ENCODE measurements around the gene CHI3L1.
"Not testable (repeated sequence)": the region's sequence is repeated elsewhere in the genome, so short reads cannot be mapped to it uniquely, and the experiment has no call there.

- TF ChIP-seq, protein P1, sequence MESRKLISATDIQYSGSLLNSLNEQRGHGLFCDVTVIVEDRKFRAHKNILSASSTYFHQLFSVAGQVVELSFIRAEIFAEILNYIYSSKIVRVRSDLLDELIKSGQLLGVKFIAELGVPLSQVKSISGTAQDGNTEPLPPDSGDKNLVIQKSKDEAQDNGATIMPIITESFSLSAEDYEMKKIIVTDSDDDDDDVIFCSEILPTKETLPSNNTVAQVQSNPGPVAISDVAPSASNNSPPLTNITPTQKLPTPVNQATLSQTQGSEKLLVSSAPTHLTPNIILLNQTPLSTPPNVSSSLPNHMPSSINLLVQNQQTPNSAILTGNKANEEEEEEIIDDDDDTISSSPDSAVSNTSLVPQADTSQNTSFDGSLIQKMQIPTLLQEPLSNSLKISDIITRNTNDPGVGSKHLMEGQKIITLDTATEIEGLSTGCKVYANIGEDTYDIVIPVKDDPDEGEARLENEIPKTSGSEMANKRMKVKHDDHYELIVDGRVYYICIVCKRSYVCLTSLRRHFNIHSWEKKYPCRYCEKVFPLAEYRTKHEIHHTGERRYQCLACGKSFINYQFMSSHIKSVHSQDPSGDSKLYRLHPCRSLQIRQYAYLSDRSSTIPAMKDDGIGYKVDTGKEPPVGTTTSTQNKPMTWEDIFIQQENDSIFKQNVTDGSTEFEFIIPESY (IDR thresholded peaks at IDR 0.05; ENCODE audit: borderline replicate concordance, low read depth): not testable (repeated sequence)
- not testable (repeated sequence) for TF ChIP-seq MXI1 (IDR thresholded peaks at IDR 0.05; ENCODE audit: low read depth, low read length); CTCF (IDR thresholded peaks at IDR 0.05); EP300 (IDR thresholded peaks at IDR 0.05; ENCODE audit: borderline replicate concordance in 1 of 2, low read depth in 1 of 2, low read length in 1 of 2); POLR2AphosphoS5 (IDR thresholded peaks at IDR 0.05; ENCODE audit: low read depth, low read length); MAX (IDR thresholded peaks at IDR 0.05; ENCODE audit: low read depth); FOXJ3 (CRISPR knock-in tag; IDR thresholded peaks at IDR 0.05); EZH2phosphoT487 (IDR thresholded peaks at IDR 0.05; ENCODE audit: borderline replicate concordance, low read depth); TAF1 (IDR thresholded peaks at IDR 0.05; ENCODE audit: borderline replicate concordance, low read depth, low read length); GABPA (IDR thresholded peaks at IDR 0.05; ENCODE audit: low read depth)
- TF ChIP-seq, protein P2, sequence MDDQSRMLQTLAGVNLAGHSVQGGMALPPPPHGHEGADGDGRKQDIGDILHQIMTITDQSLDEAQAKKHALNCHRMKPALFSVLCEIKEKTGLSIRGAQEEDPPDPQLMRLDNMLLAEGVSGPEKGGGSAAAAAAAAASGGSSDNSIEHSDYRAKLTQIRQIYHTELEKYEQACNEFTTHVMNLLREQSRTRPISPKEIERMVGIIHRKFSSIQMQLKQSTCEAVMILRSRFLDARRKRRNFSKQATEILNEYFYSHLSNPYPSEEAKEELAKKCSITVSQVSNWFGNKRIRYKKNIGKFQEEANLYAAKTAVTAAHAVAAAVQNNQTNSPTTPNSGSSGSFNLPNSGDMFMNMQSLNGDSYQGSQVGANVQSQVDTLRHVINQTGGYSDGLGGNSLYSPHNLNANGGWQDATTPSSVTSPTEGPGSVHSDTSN (IDR thresholded peaks at IDR 0.05): not testable (repeated sequence)
Observed at GRCh38 chr1:203234901-203235300, 48.4 kb upstream of the CHI3L1 start.

All from SK-N-SH (cell line).